ENCODE results near the gene IRF4.
A peak's percentile ranks its signal among the peaks of the same experiment; 100 is the strongest.

Gene IRF4

GRCh38 chr6:378958-379409 is 12.6 kb upstream of the IRF4 start:
- no peak overlapping the region for H3K27ac ChIP-seq (replicated peaks; ENCODE audit: low read length)
- H2BK5ac ChIP-seq (ENCODE audit: low read length) = no peak overlapping the region
- peaks cover 0 to 59% (median under 1%) of the 10 kb centered on the region in 3 experiments for H3K27me3 ChIP-seq (ENCODE audit: control insufficient read depth in 3 of 3, insufficient read depth in 3 of 3, low read depth in 1 of 3, low read length in 3 of 3)
- no peak overlapping the region for H3K14ac ChIP-seq (ENCODE audit: low read length)
- H2BK12ac ChIP-seq (ENCODE audit: low read length) = no peak overlapping the region
- no peak overlapping the region for H4K91ac ChIP-seq (ENCODE audit: low read depth, low read length, poor library complexity)
- no peak overlapping the region for H3K9ac ChIP-seq (ENCODE audit: low read depth, low read length, poor library complexity)
- no peak overlapping the region for H3K4me2 ChIP-seq (ENCODE audit: insufficient read depth, low read length, poor library complexity, severe bottlenecking)
- H3K18ac ChIP-seq (ENCODE audit: low read length) = no peak overlapping the region
- H2AK5ac ChIP-seq (ENCODE audit: low read depth, low read length) = no peak overlapping the region
- H3K36me3 ChIP-seq (replicated peaks in 1 of 2; ENCODE audit: control insufficient read depth in 2 of 2, insufficient read depth in 2 of 2, low read length in 2 of 2) = no peaks in the 10 kb centered on the region
- H2BK120ac ChIP-seq (ENCODE audit: low read depth, low read length) = no peak overlapping the region
- H2BK15ac ChIP-seq (ENCODE audit: low read length) = no peak overlapping the region
- no peaks in the 10 kb centered on the region for H3K79me1 ChIP-seq (ENCODE audit: low read depth, low read length)
- no peak for DNase-seq (ENCODE audit: low spot score)
- peaks cover 0 to 33% of the 10 kb centered on the region in 2 donors for H3K9me3 ChIP-seq (replicated peaks in 1 of 2; ENCODE audit: control insufficient read depth in 2 of 2, insufficient read depth in 1 of 2, low read depth in 1 of 2, low read length in 2 of 2)
- no peak overlapping the region for H4K8ac ChIP-seq (ENCODE audit: low read depth, low read length)
- no peak overlapping the region for H3K4ac ChIP-seq (ENCODE audit: low read length)
- WGBS, 2 donors (ENCODE audit: extremely low coverage in 2 of 2, insufficient read length in 2 of 2, insufficient replicate concordance in 1 of 2) = no CpG with 5 or more reads among the region's 11 CpGs
- no peak overlapping the region for H3K23ac ChIP-seq (ENCODE audit: low read depth, low read length, poor library complexity)
- peak overlapping the region; percentile 20 for H2AFZ ChIP-seq (ENCODE audit: low read length)
- no peaks in the 10 kb centered on the region for H3K4me1 ChIP-seq (ENCODE audit: control insufficient read depth in 2 of 2, insufficient read depth in 1 of 2, low read depth in 1 of 2, low read length in 2 of 2)
- no peak overlapping the region for H3K4me3 ChIP-seq (ENCODE audit: low read length in 2 of 2)

DNA sequence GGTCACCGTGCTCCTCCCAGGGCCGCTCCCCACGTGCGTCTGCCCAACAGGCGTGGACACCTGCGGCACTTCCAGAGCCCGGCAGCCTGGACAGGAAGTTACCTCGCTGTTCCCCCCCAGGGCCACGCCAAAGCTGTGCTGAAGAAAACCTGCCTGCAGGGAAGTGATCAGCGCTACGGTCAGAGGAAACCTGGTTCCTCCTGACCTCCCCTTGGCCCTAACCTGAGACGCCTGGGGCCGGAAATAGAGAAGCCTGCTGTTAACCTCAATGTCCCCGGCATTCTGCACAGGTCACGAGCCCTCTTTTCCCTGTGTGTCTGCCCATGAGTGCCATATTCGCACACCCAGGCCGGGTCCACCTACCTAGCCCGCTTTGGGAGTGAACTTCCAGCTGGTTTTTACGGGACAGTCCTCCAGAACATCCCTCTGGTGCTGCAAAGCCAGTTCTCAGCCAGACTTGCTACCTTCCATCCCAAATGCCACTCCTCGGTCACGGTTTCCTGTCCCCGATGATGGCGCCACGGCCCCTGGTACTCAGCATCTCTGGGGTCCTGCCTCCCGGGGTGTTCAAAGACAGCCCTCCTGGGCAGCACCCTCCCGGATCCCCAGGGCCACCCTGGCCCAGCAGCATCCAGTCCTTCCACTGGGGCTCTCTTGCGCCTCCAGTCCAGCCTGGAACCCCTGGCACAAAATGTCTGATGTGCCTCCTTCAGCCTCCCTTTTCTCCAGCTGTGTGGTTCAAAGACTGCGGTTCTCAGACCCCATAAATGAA is 12.0 kb upstream of the IRF4 start:
- no peak overlapping the region for H3K4me2 ChIP-seq (ENCODE audit: insufficient read depth, low read length, poor library complexity, severe bottlenecking)
- no peak for DNase-seq (ENCODE audit: low spot score)
- H2AK5ac ChIP-seq (ENCODE audit: low read depth, low read length) = peak overlapping the region; percentile 36
- H4K8ac ChIP-seq (ENCODE audit: low read depth, low read length) = no peak overlapping the region
- no peak overlapping the region for H3K14ac ChIP-seq (ENCODE audit: low read length)
- peaks cover 0 to 30% of the 10 kb centered on the region in 2 donors for H3K9me3 ChIP-seq (replicated peaks in 1 of 2; ENCODE audit: control insufficient read depth in 2 of 2, insufficient read depth in 1 of 2, low read depth in 1 of 2, low read length in 2 of 2)
- no peak overlapping the region for H3K9ac ChIP-seq (ENCODE audit: low read depth, low read length, poor library complexity)
- H3K18ac ChIP-seq (ENCODE audit: low read length) = peak overlapping the region; percentile 11
- H4K91ac ChIP-seq (ENCODE audit: low read depth, low read length, poor library complexity) = no peak overlapping the region
- H3K36me3 ChIP-seq (replicated peaks in 1 of 2; ENCODE audit: control insufficient read depth in 2 of 2, insufficient read depth in 2 of 2, low read length in 2 of 2) = no peaks in the 10 kb centered on the region
- no CpG with 5 or more reads among the region's 28 CpGs for WGBS, 2 donors (ENCODE audit: extremely low coverage in 2 of 2, insufficient read length in 2 of 2, insufficient replicate concordance in 1 of 2)
- H3K4me3 ChIP-seq (ENCODE audit: low read length in 2 of 2) = no peak overlapping the region
- H3K4me1 ChIP-seq (ENCODE audit: control insufficient read depth in 2 of 2, insufficient read depth in 1 of 2, low read depth in 1 of 2, low read length in 2 of 2) = no peaks in the 10 kb centered on the region
- H3K27me3 ChIP-seq (ENCODE audit: control insufficient read depth in 3 of 3, insufficient read depth in 3 of 3, low read depth in 1 of 3, low read length in 3 of 3) = peaks cover 0 to 65% (median 0%) of the 10 kb centered on the region in 3 experiments
- no peak overlapping the region for H3K23ac ChIP-seq (ENCODE audit: low read depth, low read length, poor library complexity)
- H3K4ac ChIP-seq (ENCODE audit: low read length) = no peak overlapping the region
- H2BK12ac ChIP-seq (ENCODE audit: low read length) = no peak overlapping the region
- H2BK120ac ChIP-seq (ENCODE audit: low read depth, low read length) = no peak overlapping the region
- no peak overlapping the region for H2BK15ac ChIP-seq (ENCODE audit: low read length)
- no peak overlapping the region for H2BK5ac ChIP-seq (ENCODE audit: low read length)
- H2AFZ ChIP-seq (ENCODE audit: low read length) = peak overlapping the region; percentile 20
- no peak overlapping the region for H3K27ac ChIP-seq (replicated peaks; ENCODE audit: low read length)
- no peaks in the 10 kb centered on the region for H3K79me1 ChIP-seq (ENCODE audit: low read depth, low read length)

DNA sequence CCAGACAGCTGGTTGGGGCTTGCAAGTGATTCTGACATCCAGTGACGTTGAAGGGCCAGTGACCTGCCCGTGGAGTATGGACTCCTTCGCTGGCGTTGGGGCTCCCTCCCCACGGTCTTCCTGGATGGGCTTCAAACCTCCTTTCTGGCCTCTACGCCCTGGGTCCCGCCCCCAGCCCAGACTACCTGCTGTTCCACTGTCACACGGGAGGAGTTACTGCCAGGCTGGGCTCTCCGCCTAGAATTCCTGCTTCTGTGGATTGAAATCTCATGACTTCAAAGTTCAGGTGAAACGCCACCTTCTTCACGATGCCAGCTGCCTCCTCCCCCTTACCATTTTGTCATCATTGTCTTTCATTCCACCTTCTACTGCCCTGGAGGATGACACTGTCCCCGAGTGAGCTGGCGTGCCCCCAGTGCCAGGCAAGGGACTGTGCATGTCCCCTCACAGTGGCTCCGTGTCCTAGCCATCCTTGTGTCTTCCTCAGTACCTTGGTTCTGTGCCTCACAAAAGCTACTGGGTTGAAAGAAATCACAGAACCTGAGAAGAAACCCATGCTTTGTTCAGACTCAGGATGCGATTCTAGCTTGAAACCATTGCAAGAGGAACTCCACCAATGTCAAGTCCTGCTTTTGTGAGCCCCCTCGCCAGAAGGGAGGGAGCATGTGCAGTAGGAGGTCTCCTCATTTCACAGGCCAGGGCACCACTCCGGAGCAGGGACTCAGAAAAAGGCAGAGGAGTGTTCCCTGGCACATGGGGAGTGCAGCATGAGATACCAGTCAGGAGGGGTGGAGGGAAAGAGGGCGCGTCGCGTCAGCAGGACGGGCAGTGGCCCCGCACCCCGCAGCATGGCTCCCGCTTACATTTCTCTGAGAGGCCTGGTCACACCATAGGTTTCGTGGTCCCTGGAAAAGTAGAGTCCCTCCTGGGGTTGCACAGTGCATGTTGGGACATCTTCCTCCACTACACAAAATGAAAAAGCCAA is 11.0 kb upstream of the IRF4 start:
- Histone ChIP-seq H2BK15ac (ENCODE audit: low read length) (no peak overlapping the region), H3K27ac (replicated peaks; ENCODE audit: low read length) (no peak overlapping the region), H3K9me3 (replicated peaks in 1 of 2; ENCODE audit: control insufficient read depth in 2 of 2, insufficient read depth in 1 of 2, low read depth in 1 of 2, low read length in 2 of 2) (peaks cover 0 to 26% of the 10 kb centered on the region in 2 donors), H3K18ac (ENCODE audit: low read length) (peak overlapping the region; percentile 62), H3K4ac (ENCODE audit: low read length) (no peak overlapping the region), H3K27me3 (ENCODE audit: control insufficient read depth in 3 of 3, insufficient read depth in 3 of 3, low read depth in 1 of 3, low read length in 3 of 3) (peaks cover 0 to 70% (median 0%) of the 10 kb centered on the region in 3 experiments), H2BK12ac (ENCODE audit: low read length) (no peak overlapping the region), H4K91ac (ENCODE audit: low read depth, low read length, poor library complexity) (no peak overlapping the region), H3K9ac (ENCODE audit: low read depth, low read length, poor library complexity) (no peak overlapping the region), H2BK120ac (ENCODE audit: low read depth, low read length) (no peak overlapping the region), H2AK5ac (ENCODE audit: low read depth, low read length) (no peak overlapping the region), H3K36me3 (replicated peaks in 1 of 2; ENCODE audit: control insufficient read depth in 2 of 2, insufficient read depth in 2 of 2, low read length in 2 of 2) (no peaks in the 10 kb centered on the region), H3K23ac (ENCODE audit: low read depth, low read length, poor library complexity) (peak overlapping the region; percentile 25), H2AFZ (ENCODE audit: low read length) (no peak overlapping the region), H3K4me3 (ENCODE audit: low read length in 2 of 2) (peak overlapping the region in 1 of 2 donors; percentile 13), H3K79me1 (ENCODE audit: low read depth, low read length) (no peaks in the 10 kb centered on the region), H4K8ac (ENCODE audit: low read depth, low read length) (no peak overlapping the region), H3K4me2 (ENCODE audit: insufficient read depth, low read length, poor library complexity, severe bottlenecking) (no peak overlapping the region), H3K14ac (ENCODE audit: low read length) (no peak overlapping the region), H2BK5ac (ENCODE audit: low read length) (no peak overlapping the region), H3K4me1 (ENCODE audit: control insufficient read depth in 2 of 2, insufficient read depth in 1 of 2, low read depth in 1 of 2, low read length in 2 of 2) (no peaks in the 10 kb centered on the region)
- DNase-seq (ENCODE audit: low spot score) = no peak
- no CpG with 5 or more reads among the region's 26 CpGs for WGBS, 2 donors (ENCODE audit: extremely low coverage in 2 of 2, insufficient read length in 2 of 2, insufficient replicate concordance in 1 of 2)
